MM.1S (cell line): Measurements from ENCODE around the gene AKR1E2.

ENCODE experiments used
- DNase-seq: peaks from one replicate; pipeline ENCODE4 v3.0.0-alpha.2; 2015
- H2AFZ ChIP-seq: fragments of 300-600 bp; sonication (generic); 2 replicates; pipeline ENCODE4 v1.6.0; 2016; ENCODE audit warnings: antibody characterized with exemption, low read length
- H3F3A ChIP-seq: fragments of 300-600 bp; sonication (generic); 2 replicates; pipeline ENCODE4 v1.6.1; 2016; ENCODE audit warnings: mild to moderate bottlenecking, antibody characterized with exemption, low read length, moderate library complexity, mixed read lengths; ENCODE audit not compliant: insufficient read depth
- H3K27ac ChIP-seq: fragments of 300-600 bp; sonication (generic); 2 replicates; pipeline ENCODE4 v1.5.1; 2016; ENCODE audit warnings: mild to moderate bottlenecking, low read length
- H3K27me3 ChIP-seq: fragments of 300-600 bp; sonication (generic); replicated peaks from 2 replicates; pipeline ENCODE4 v1.6.0; 2016; ENCODE audit warnings: low read length; ENCODE audit not compliant: insufficient read depth
- H3K36me3 ChIP-seq: fragments of 300-600 bp; sonication (generic); replicated peaks from 2 replicates; pipeline ENCODE4 v1.6.1; 2016; ENCODE audit warnings: mild to moderate bottlenecking, low read length, mixed read lengths; ENCODE audit not compliant: insufficient read depth
- H3K4me1 ChIP-seq: fragments of 300-600 bp; sonication (generic); 2 replicates; pipeline ENCODE4 v1.6.1; 2016; ENCODE audit warnings: low read length, mixed read lengths
- H3K4me2 ChIP-seq: fragments of 300-600 bp; sonication (generic); 2 replicates; pipeline ENCODE4 v1.6.0; 2016; ENCODE audit warnings: low read depth, low read length
- H3K4me3 ChIP-seq: fragments of 300-600 bp; sonication (generic); 2 replicates; pipeline ENCODE4 v1.5.1; 2016; ENCODE audit warnings: low read length, mixed read lengths
- H3K79me2 ChIP-seq: fragments of 300-600 bp; sonication (generic); 2 replicates; pipeline ENCODE4 v1.6.1; 2016; ENCODE audit warnings: mixed run types, low read length, mixed read lengths
- H3K9ac ChIP-seq: fragments of 300-600 bp; sonication (generic); 2 replicates; pipeline ENCODE4 v1.6.1; 2016; ENCODE audit warnings: low read length, mixed read lengths
- H3K9me2 ChIP-seq: fragments of 300-600 bp; sonication (generic); replicated peaks from 2 replicates; pipeline ENCODE4 v1.6.1; 2016; ENCODE audit warnings: mild to moderate bottlenecking, low read length, mixed read lengths; ENCODE audit not compliant: insufficient read depth
- H3K9me3 ChIP-seq: fragments of 300-600 bp; sonication (generic); replicated peaks from 2 replicates; pipeline ENCODE4 v1.6.1; 2016; ENCODE audit warnings: mild to moderate bottlenecking, low read length, mixed read lengths; ENCODE audit not compliant: insufficient read depth
- H4K20me1 ChIP-seq: fragments of 300-600 bp; sonication (generic); 2 replicates; pipeline ENCODE4 v1.6.1; 2016; ENCODE audit warnings: mild to moderate bottlenecking, low read length, moderate library complexity, mixed read lengths; ENCODE audit not compliant: insufficient read depth
- CTCF ChIP-seq: fragments of 300-600 bp; sonication (generic); IDR thresholded peaks from 2 replicates; pipeline ENCODE4 v1.5.1; 2016; ENCODE audit warnings: antibody characterized with exemption, low read length, mixed read lengths
- EZH2 ChIP-seq: fragments of 300-600 bp; sonication (generic); optimal IDR thresholded peaks from 2 replicates; pipeline ENCODE3; 2017; ENCODE audit warnings: low read depth, mild to moderate bottlenecking, antibody characterized with exemption, low read length, mixed read lengths
- EZH2phosphoT487 ChIP-seq: fragments of 300-600 bp; sonication (generic); IDR thresholded peaks from 2 replicates; pipeline ENCODE4 v1.6.1; 2018; ENCODE audit warnings: antibody characterized with exemption, low read length

The AKR1E2 gene

DNA sequence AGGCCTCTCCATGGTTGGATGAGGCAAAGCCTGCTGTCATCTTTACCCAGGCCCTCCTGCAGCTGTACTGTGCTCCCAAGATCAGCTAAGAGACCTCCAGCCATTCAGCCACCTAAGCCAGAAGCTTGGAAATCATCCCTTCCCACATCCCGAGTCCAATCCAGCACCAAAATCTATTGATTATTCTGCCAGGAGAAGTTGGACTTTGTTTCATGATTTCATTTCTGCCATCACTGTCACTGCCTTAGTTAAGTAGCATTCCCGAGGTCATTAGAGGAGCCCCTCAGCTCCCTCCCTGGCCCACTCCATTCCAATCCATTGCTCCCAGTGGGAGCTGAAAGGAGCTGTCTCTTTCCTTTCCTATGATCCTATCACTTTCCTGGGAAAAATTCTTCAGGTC is 14.1 kb downstream of the AKR1E2 start:
- no peak for DNase-seq
- H3K9me2 ChIP-seq = no peaks in the 10 kb centered on the region
- TF ChIP-seq EZH2phosphoT487 (no peak), CTCF (no peak), EZH2 (no peak)
- no peaks in the 10 kb centered on the region for H3K36me3 ChIP-seq
- H3K9ac ChIP-seq = no peak overlapping the region
- H3K79me2 ChIP-seq = no peaks in the 10 kb centered on the region
- no peaks in the 10 kb centered on the region for H3K27me3 ChIP-seq
- H3K4me3 ChIP-seq = no peak overlapping the region
- H2AFZ ChIP-seq = no peak overlapping the region
- no peak overlapping the region for H3K4me2 ChIP-seq
- no peak overlapping the region for H3K27ac ChIP-seq
- no peaks in the 10 kb centered on the region for H3K9me3 ChIP-seq
- no peaks in the 10 kb centered on the region for H3K4me1 ChIP-seq
- no peaks in the 10 kb centered on the region for H3F3A ChIP-seq
- no peaks in the 10 kb centered on the region for H4K20me1 ChIP-seq

DNA sequence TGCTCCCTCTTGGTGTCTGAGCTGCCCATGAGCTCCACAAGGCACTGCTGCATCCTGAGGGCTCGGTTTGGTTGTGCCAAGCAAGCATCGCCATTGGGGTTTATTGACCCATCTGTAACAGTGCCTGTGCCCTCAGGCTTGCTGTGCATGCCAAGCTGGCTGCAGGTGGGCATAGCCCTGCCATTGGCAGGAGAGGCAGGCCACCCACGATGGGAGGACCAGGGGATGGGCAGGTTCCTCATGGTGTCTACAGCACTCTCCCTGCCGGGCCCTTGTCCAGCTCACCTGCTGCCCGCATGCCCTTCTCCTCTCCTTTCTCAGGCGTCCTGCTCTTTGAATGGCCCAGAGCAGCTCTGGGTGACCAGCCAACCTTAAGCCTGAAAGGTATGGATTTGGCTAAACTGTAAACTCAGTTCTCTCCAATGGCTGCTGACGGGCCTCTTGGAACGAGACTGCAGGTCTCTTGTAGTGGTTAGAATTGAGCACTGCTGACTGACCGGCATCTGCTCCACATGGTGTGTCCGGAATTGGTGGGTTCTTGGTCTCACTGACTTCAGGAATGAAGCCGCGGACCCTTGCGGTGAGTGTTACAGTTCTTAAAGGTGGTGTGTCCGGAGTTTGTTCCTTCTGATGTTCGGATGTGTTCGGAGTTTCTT is 17.6 kb downstream of the AKR1E2 start:
- no peak overlapping the region for H3K9ac ChIP-seq
- no peaks in the 10 kb centered on the region for H3K4me1 ChIP-seq
- H3F3A ChIP-seq = no peaks in the 10 kb centered on the region
- no peak overlapping the region for H3K4me2 ChIP-seq
- no peak overlapping the region for H3K4me3 ChIP-seq
- H3K9me3 ChIP-seq = no peaks in the 10 kb centered on the region
- TF ChIP-seq EZH2phosphoT487 = no peak
- no peak for TF ChIP-seq CTCF
- TF ChIP-seq EZH2 = no peak
- no peaks in the 10 kb centered on the region for H3K27me3 ChIP-seq
- no peak overlapping the region for H2AFZ ChIP-seq
- H3K27ac ChIP-seq = no peak overlapping the region
- no peak for DNase-seq
- no peaks in the 10 kb centered on the region for H4K20me1 ChIP-seq
- no peaks in the 10 kb centered on the region for H3K79me2 ChIP-seq
- H3K9me2 ChIP-seq = no peaks in the 10 kb centered on the region
- no peaks in the 10 kb centered on the region for H3K36me3 ChIP-seq

DNA sequence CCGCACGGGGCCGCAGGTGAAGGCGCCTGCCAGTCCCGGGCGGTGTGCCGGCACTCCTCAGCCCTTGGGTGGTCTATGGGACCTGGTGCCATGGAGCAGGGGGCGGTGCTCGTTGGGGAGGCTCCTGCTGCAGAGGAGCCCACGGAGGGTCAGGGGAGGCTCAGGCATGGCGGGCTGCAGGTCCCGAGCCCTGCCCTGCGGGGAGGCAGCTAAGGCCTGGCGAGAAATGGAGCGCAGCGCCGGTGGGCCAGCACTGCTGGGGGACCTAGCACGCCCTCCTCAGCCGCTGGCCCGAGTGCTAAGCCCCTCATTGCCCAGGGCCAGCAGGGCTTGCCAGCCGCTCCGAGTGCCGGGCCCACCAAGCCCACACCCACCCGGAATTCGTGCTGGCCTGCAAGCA is 18.9 kb downstream of the AKR1E2 start:
- Histone ChIP-seq H2AFZ (no peak overlapping the region), H3K27me3 (no peaks in the 10 kb centered on the region), H3F3A (no peaks in the 10 kb centered on the region), H3K9me2 (no peaks in the 10 kb centered on the region), H3K27ac (no peak overlapping the region), H3K4me2 (no peak overlapping the region), H3K9ac (no peak overlapping the region), H3K9me3 (no peaks in the 10 kb centered on the region), H3K36me3 (no peaks in the 10 kb centered on the region), H4K20me1 (no peaks in the 10 kb centered on the region), H3K79me2 (no peaks in the 10 kb centered on the region), H3K4me1 (0 out of 2 replicates have a peak, but pooled peaks cover under 1% of the 10 kb centered on the region), H3K4me3 (no peak overlapping the region)
- TF ChIP-seq EZH2 (no peak), CTCF (no peak), EZH2phosphoT487 (no peak)
- DNase-seq = no peak
